Kidney (tissue), 14 donors: ENCODE results near the gene VRK1. TPM values are rescaled to one million over a fixed set of nuclear protein-coding genes. Genes with fewer than 3 reads are reported as not detected.

Source experiments
- DNase-seq, 5 donors: peaks; one replicate each; pipeline ENCODE4 v3.0.0-alpha.2; 2013 to 2020
- FAIRE-seq: peaks from 2 replicates; lab custom pipeline; 2012; peaks lifted over from hg19 to GRCh38; lab: Jason Lieb, UNC
- H3K27ac ChIP-seq, 2 donors: one replicate each; pipeline ENCODE4 v1.7.0; 2013; ENCODE audit warnings: low read depth in 2 of 2, low read length in 2 of 2, inconsistent platforms in 1 of 2
- H3K27me3 ChIP-seq: one replicate; pipeline ENCODE4 v1.7.1; 2013; ENCODE audit warnings: low read length, inconsistent platforms; ENCODE audit not compliant: control insufficient read depth, insufficient read depth
- H3K36me3 ChIP-seq, 3 donors: one replicate each; pipeline versions ENCODE4 v1.7.0 to v1.7.1; 2013; ENCODE audit warnings: low read length in 3 of 3, control low read depth in 1 of 3, inconsistent platforms in 1 of 3; ENCODE audit not compliant: insufficient read depth in 3 of 3, control insufficient read depth in 2 of 3
- H3K4me1 ChIP-seq, 3 donors: one replicate each; pipeline versions ENCODE4 v1.7.0 to v1.7.1; 2013; ENCODE audit warnings: low read length in 3 of 3, inconsistent platforms in 1 of 3, low read depth in 1 of 3; ENCODE audit not compliant: control insufficient read depth in 2 of 3, insufficient read depth in 2 of 3
- H3K4me3 ChIP-seq, 3 donors: one replicate each; pipeline versions ENCODE4 v1.7.0 to v1.8.1; 2013; ENCODE audit warnings: low read length in 3 of 3, control low read depth in 1 of 3, inconsistent platforms in 1 of 3
- H3K9ac ChIP-seq, 3 donors: one replicate each; pipeline versions ENCODE4 v1.7.0 to v1.7.1; 2013; ENCODE audit warnings: low read length in 3 of 3, control low read depth in 1 of 3, inconsistent platforms in 1 of 3
- H3K9me3 ChIP-seq, 3 donors: one replicate each; pipeline versions ENCODE4 v1.7.0 to v1.7.1; 2013; ENCODE audit warnings: low read length in 3 of 3, control low read depth in 1 of 3, inconsistent platforms in 1 of 3; ENCODE audit not compliant: control insufficient read depth in 2 of 3, insufficient read depth in 1 of 3
- intact Hi-C: fragments of 100-400 bp; cut with DNase I; formaldehyde crosslinking; loops from one replicate; pipeline ENCODE4 v1.11.1; 2022
- polyA plus RNA-seq: library from polyadenylated mRNA; stranded (reverse); fragments of 350-450 nt; fragmentation: Illumina TruSeq; extraction: RNeasy Lipid Tissue Mini Kit (QIAGEN cat#74804); gene quantifications from one replicate; pipeline ENCODE4 v1.2.3, GENCODE V29; 2014; ENCODE audit warnings: low read depth, low replicate concordance; ENCODE audit not compliant: insufficient read depth
- total RNA-seq: library from RNA; stranded (reverse); fragmentation: NEBNext Ultra II Directional; extraction: Animal tissue kit (Norgen Biotek cat#: 25700); gene quantifications from one replicate; pipeline ENCODE4 v1.2.1, GENCODE V29; 2021
- TF ChIP-seq, protein P1 (sequence below): IDR thresholded peaks from 3 replicates; pipeline ENCODE4 v1.5.1; 2012; ENCODE audit warnings: mild to moderate bottlenecking, moderate library complexity, borderline replicate concordance; ENCODE audit not compliant: insufficient read depth; ENCODE audit errors: extremely low read depth
- donor health status: control.
- donor health status: control.
- donor health status: control.
- donor health status: control.
- donor health status: control.
- donor health status: DM: yes; HTN: yes; CAD: no.
- donor health status: Normal renal cell carcinoma (clear cell type).

Gene VRK1
- total and polyA plus RNA-seq, 2 donors from 2014 or later, result 6.6 to 15.8 TPM

DNA sequence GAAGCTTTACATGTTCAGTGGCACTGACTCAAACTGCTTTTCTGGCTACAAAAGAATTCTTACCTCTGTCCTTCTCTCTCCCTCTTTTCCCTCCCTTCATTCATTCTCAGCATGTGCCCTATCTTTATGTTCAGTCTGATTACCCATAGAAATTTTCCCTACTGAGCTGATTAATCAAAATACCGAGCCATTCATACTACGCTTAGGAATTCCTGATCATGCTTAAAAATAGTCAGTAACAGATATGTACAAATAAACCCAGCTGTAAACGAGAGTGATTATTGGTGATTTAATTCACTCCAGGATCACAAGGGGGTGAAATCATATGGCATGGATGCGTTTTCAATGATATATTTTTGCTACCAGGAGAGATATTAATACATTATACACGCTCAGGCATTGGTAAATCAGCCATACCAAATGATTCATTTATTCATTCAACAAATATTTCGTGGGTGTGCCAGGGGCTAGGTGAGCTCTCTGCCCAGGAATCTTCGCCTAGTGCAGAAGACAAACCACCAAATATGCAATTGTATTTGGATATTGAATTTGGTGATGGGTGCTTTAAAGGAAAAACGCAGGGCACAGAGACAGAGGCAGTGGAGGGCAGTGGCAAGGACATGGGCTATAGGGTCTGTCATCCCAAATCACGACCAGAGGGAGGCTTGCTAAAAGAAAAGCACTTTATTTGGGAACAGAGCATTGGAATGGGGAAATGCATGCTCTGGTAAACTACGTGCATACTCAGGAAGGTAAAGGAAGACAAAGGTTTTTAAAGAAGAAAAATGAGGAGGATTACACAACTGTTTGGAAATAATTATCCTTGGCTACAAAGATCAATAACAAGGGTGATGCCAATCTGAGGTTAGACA, 13.9 kb upstream of the VRK1 start:
- no peak overlapping the region for H3K9ac ChIP-seq
- intact Hi-C loops, result no loop called here

GRCh38 chr14:96783915-96784224, 13.3 kb upstream of the VRK1 start:
- no peaks in the 10 kb centered on the region for H3K27me3 ChIP-seq
- no peak overlapping the region for H3K4me3 ChIP-seq
- FAIRE-seq (no peak), DNase-seq (no peak)
- H3K9ac ChIP-seq, result no peak overlapping the region
- no peak overlapping the region for H3K27ac ChIP-seq
- H3K36me3 ChIP-seq, result no peaks in the 10 kb centered on the region
- TF ChIP-seq, protein P1, sequence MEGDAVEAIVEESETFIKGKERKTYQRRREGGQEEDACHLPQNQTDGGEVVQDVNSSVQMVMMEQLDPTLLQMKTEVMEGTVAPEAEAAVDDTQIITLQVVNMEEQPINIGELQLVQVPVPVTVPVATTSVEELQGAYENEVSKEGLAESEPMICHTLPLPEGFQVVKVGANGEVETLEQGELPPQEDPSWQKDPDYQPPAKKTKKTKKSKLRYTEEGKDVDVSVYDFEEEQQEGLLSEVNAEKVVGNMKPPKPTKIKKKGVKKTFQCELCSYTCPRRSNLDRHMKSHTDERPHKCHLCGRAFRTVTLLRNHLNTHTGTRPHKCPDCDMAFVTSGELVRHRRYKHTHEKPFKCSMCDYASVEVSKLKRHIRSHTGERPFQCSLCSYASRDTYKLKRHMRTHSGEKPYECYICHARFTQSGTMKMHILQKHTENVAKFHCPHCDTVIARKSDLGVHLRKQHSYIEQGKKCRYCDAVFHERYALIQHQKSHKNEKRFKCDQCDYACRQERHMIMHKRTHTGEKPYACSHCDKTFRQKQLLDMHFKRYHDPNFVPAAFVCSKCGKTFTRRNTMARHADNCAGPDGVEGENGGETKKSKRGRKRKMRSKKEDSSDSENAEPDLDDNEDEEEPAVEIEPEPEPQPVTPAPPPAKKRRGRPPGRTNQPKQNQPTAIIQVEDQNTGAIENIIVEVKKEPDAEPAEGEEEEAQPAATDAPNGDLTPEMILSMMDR, result no peak
- no peaks in the 10 kb centered on the region for H3K9me3 ChIP-seq
- H3K4me1 ChIP-seq, result no peaks in the 10 kb centered on the region
- intact Hi-C loops, result no loop called here

More for the DNA sequence above, 13.9 kb upstream of the VRK1 start:
- Histone ChIP-seq H3K27me3 (no peaks in the 10 kb centered on the region), H3K4me3 (no peak overlapping the region), H3K4me1 (no peaks in the 10 kb centered on the region), H3K36me3 (no peaks in the 10 kb centered on the region), H3K9me3 (no peaks in the 10 kb centered on the region), H3K27ac (no peak overlapping the region)
- TF ChIP-seq, protein P1, result no peak
- no peak for FAIRE-seq
- DNase-seq, result no peak

- intact Hi-C loops, result no loop called here
- H3K4me3 ChIP-seq, result no peak overlapping the region
These were observed 7.0 kb upstream of the VRK1 start for GRCh38 chr14:96790186-96790585.

More at GRCh38 chr14:96790186-96790585, 7.0 kb upstream of the VRK1 start:
- DNase-seq, result no peak
- FAIRE-seq, result no peak
- Histone ChIP-seq H3K27me3 (no peaks in the 10 kb centered on the region), H3K9me3 (no peaks in the 10 kb centered on the region), H3K27ac (no peak overlapping the region), H3K36me3 (no peaks in the 10 kb centered on the region), H3K9ac (no peak overlapping the region), H3K4me1 (no peaks in the 10 kb centered on the region)
- TF ChIP-seq, protein P1, result no peak
